Activated naive CD8-positive, alpha-beta T cell treated with anti-CD3 and anti-CD28 coated beads for 36 hours (primary cell): Measurements from ENCODE around the gene ACOT13. TPM values are rescaled to one million over a fixed set of nuclear protein-coding genes. Genes with fewer than 3 reads are reported as not detected.
"Not testable (repeated sequence)": the region's sequence is repeated elsewhere in the genome, so short reads cannot be mapped to it uniquely, and the experiment has no call there.

Source experiments
- DNase-seq: peaks from one replicate; pipeline ENCODE4 v3.0.0; 2021
- H3K27ac Mint-ChIP-seq: one replicate; pipeline ENCODE4 v1.8.0; 2022; ENCODE audit warnings: mild to moderate bottlenecking, moderate library complexity, mixed read lengths
- H3K27me3 Mint-ChIP-seq: one replicate; pipeline ENCODE4 v1.8.0; 2022; ENCODE audit warnings: mild to moderate bottlenecking, mixed read lengths
- H3K36me3 Mint-ChIP-seq: one replicate; pipeline ENCODE4 v1.8.0; 2021; ENCODE audit warnings: mild to moderate bottlenecking, mixed read lengths
- H3K4me1 Mint-ChIP-seq: one replicate; pipeline ENCODE4 v1.8.0; 2021; ENCODE audit warnings: mixed read lengths
- H3K4me3 Mint-ChIP-seq: one replicate; pipeline ENCODE4 v1.8.0; 2022; ENCODE audit warnings: mild to moderate bottlenecking, moderate library complexity, mixed read lengths
- H3K9me3 Mint-ChIP-seq: one replicate; pipeline ENCODE4 v1.8.0; 2022; ENCODE audit warnings: mixed read lengths
- total RNA-seq, 2 experiments: library from RNA; stranded (reverse); gene quantifications; one replicate each; pipeline ENCODE4 v1.2.3, GENCODE V29; 2021

Gene ACOT13
- total RNA-seq, 2 experiments from 2014 or later, result 22.9 to 24.2 TPM

- Mint-ChIP-seq H3K27ac (no peak overlapping the region), H3K4me3 (no peak overlapping the region), H3K9me3 (no peaks in the 10 kb centered on the region), H3K36me3 (peaks cover 5% of the 10 kb centered on the region), H3K27me3 (no peaks in the 10 kb centered on the region), H3K4me1 (peaks cover 24% of the 10 kb centered on the region)
- no peak for DNase-seq
These were observed 27.3 kb downstream of the ACOT13 start for GRCh38 chr6:24694198-24694597.

DNA sequence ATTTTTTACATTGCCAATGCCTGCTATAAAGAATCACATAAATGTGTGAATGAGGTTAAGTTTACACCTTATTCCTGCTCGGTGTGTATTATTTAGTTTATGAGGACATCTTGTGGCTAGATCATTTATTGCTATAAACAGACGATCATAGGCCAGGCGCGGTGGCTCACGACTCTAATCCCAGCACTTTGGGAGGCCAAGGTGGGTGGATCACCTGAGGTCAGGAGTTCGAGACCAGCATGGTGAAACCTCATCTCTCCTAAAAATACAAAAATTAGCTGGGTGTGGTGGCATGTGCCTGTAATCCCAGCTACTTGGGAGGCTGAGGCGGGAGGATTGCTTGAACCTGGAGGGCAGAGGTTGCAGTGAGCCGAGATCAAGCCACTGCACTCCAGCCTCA, 28.8 kb downstream of the ACOT13 start:
- H3K27me3 Mint-ChIP-seq, H3K36me3 Mint-ChIP-seq, H3K9me3 Mint-ChIP-seq, H3K27ac Mint-ChIP-seq, H3K4me3 Mint-ChIP-seq: not testable (repeated sequence)
- peaks cover 29% of the 10 kb centered on the region for H3K4me1 Mint-ChIP-seq
- DNase-seq, result peak; percentile 18

DNA sequence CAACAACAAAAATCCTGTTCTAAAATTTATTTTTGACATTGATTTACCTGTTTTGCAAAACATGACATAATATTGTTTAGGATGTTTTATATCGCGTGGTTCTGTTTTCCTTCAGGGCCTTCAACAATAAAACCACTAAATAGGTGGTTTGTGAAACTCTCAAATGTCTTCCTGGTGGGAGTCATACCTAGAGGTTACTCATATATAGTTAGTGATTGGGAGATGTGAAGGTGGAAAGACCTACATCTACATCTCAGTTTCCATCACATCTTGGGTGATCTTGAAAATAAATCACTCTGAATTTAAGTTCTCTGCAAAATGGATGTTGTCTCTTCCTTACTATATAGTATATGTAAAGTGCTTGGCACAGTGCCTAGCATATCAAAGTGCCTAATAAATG, 29.2 kb downstream of the ACOT13 start:
- Mint-ChIP-seq H3K9me3 (no peaks in the 10 kb centered on the region), H3K4me3 (no peak overlapping the region), H3K27ac (peak overlapping the region; percentile 68), H3K27me3 (no peaks in the 10 kb centered on the region), H3K36me3 (peaks cover 12% of the 10 kb centered on the region), H3K4me1 (peaks cover 29% of the 10 kb centered on the region)
- DNase-seq, result no peak

- peaks cover 22% of the 10 kb centered on the region for H3K36me3 Mint-ChIP-seq
- H3K27me3 Mint-ChIP-seq, result no peaks in the 10 kb centered on the region
- no peak overlapping the region for H3K4me3 Mint-ChIP-seq
- no peaks in the 10 kb centered on the region for H3K9me3 Mint-ChIP-seq
- peaks cover 45% of the 10 kb centered on the region for H3K4me1 Mint-ChIP-seq
- no peak overlapping the region for H3K27ac Mint-ChIP-seq
- DNase-seq, result no peak
These were observed 32.9 kb downstream of the ACOT13 start for GRCh38 chr6:24699521-24700359.

DNA sequence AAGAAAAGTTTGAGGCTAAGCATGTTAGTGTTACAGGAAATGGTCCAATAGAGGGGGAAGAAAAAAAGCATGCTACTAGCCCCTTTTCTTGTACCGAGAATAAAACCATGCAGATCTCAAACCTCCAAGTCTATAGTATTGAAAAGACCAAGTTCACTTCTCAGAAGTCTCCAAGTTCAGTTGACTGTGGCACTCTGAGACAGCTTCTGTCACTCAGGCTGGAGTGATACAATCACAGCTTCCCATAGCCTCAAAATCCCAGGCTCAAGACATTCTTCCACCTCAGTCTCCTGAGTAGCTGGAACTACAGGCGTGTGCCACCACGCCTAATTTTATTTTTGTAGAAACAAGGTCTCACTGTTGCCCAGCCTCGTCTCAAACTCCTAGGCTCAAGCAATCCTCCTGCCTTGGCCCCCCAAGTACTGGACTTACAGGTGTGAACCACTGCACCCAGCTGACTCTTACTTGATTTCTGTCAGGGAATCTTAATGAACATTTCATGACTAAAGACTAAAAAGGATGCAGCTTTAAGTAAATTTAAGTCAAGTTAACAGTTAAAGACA, 35.9 kb downstream of the ACOT13 start:
- Mint-ChIP-seq H3K9me3 (no peaks in the 10 kb centered on the region), H3K27me3 (no peaks in the 10 kb centered on the region), H3K27ac (peak overlapping the region; percentile 56), H3K4me3 (no peak overlapping the region), H3K36me3 (peaks cover 42% of the 10 kb centered on the region), H3K4me1 (peaks cover 52% of the 10 kb centered on the region)
- no peak for DNase-seq

DNA sequence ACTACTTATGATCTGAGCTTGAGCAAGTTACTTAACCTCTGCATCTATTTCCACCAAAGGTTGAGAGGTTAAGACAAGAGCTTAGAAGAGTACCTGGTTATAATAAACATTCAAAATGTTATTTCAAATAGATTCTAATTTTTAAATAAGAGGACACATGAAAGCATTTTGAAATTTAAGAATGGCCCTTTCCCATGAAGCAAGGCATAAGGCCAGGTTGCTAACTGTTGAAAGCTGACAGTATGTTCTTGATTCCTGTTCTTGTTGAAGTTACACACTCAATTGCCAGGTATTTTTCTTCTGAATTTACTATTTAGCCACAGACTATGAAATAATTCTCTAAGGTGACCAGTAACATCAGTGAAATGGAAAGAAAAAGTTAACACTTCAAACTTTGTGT, 37.6 kb downstream of the ACOT13 start:
- Mint-ChIP-seq H3K9me3 (no peaks in the 10 kb centered on the region), H3K27me3 (no peaks in the 10 kb centered on the region), H3K36me3 (peaks cover 46% of the 10 kb centered on the region), H3K4me3 (no peak overlapping the region), H3K27ac (no peak overlapping the region), H3K4me1 (peaks cover 56% of the 10 kb centered on the region)
- DNase-seq, result no peak

DNA sequence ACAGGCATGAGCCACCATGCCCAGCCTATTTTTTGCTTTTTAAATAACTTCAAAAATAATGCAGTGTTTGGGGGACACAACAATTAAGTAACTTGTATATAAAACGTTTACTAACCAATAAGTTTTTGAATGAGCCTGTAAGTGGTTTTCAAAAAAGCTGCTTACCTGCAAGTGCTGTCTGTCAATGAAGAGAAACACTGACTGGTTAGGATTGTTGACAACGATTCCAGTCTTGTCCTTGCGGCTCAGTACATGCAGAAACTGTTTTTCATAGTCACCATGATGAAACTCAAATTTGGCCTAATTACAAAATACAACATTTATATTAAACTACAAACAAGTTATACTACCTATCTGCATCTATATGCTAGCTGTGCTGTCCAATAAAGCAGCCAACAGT, 41.7 kb downstream of the ACOT13 start:
- H3K36me3 Mint-ChIP-seq, result peaks cover 57% of the 10 kb centered on the region
- H3K27me3 Mint-ChIP-seq, result no peaks in the 10 kb centered on the region
- peaks cover 49% of the 10 kb centered on the region for H3K4me1 Mint-ChIP-seq
- no peak for DNase-seq
- peak overlapping the region; percentile 45 for H3K27ac Mint-ChIP-seq
- H3K9me3 Mint-ChIP-seq, result no peaks in the 10 kb centered on the region
- no peak overlapping the region for H3K4me3 Mint-ChIP-seq

GRCh38 chr6:24709014-24709711, 42.3 kb downstream of the ACOT13 start:
- Mint-ChIP-seq H3K27ac (peak overlapping the region; percentile 45), H3K4me1 (peaks cover 49% of the 10 kb centered on the region)

DNA sequence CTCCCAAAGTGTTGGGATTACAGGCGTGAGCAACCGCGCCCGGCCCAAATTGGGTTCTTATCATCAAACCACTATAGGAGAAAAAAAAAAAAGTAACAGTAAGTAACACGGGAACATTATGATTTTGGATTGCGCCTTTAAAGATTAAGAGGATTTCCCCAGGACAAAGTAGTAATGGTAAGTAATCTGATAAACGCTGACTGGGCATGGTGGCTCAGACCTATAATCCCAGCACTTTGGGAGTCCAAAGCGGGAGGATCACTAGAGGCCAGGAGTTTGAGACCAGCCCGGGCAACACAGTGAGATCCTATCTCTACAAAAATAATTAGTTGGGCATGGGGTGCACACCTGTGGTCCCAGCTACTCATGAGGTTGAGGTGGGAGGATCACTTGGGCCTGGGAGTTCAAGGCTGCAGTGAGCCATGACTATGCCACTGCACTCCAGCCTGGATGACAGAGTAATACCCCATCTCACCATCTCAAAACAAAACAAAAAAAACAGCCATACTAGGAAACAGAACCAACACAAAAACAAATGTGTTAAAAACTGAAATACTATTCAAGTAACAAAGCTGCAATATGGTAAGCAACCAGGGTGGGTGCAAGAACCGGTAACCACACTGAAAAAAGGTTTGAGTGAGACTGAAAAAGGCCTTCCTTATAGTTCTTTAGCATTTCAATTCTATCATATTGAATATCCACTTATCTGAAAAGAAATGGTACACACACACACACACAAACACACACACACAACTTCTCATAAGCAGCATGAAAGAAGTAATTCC, 43.8 kb downstream of the ACOT13 start:
- Mint-ChIP-seq H3K4me3 (no peak overlapping the region), H3K27me3 (no peaks in the 10 kb centered on the region), H3K9me3 (no peaks in the 10 kb centered on the region), H3K36me3 (peaks cover 64% of the 10 kb centered on the region), H3K4me1 (peaks cover 49% of the 10 kb centered on the region), H3K27ac (peak overlapping the region; percentile 17)
- DNase-seq, result no peak

More at GRCh38 chr6:24709014-24709711, 42.3 kb downstream of the ACOT13 start:
- H3K36me3 Mint-ChIP-seq, result peaks cover 57% of the 10 kb centered on the region
- no peak overlapping the region for H3K4me3 Mint-ChIP-seq
- no peaks in the 10 kb centered on the region for H3K27me3 Mint-ChIP-seq
- no peak for DNase-seq
- no peaks in the 10 kb centered on the region for H3K9me3 Mint-ChIP-seq

DNA sequence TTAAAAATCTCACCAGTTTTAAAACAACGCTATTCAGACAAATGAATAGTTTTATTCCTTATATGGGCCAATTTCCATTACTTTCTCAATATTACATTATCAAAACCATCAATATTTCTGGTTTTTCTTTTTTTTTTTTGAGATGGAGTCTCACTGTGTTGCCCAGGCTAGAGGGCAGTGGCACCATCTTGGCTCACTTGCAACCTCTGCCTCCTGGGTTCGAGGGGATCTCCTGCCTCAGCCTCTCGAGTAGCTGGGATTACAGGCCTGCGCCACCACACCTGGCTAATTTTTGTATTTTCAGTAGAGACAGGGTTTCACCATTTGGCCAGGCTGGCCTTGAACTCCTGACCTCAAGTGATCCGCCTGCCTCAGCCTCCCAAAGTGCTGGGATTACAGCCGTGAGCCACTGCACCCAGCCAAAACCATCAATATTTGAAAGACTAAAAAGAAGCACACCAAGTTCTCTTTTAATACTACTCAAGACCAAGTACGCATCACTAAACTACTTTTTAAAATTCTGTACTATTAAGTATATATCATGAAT, 49.8 kb downstream of the ACOT13 start:
- H3K36me3 Mint-ChIP-seq, result peaks cover 72% of the 10 kb centered on the region
- not testable (repeated sequence) for H3K9me3 Mint-ChIP-seq, DNase-seq, H3K27me3 Mint-ChIP-seq
- peak overlapping the region; percentile 100 for H3K4me3 Mint-ChIP-seq
- H3K4me1 Mint-ChIP-seq, result peaks cover 56% of the 10 kb centered on the region
- H3K27ac Mint-ChIP-seq, result peak overlapping the region; percentile 8

GRCh38 chr6:24718449-24719124, 51.7 kb downstream of the ACOT13 start:
- peak overlapping the region; percentile 100 for H3K4me3 Mint-ChIP-seq
- peaks cover 46% of the 10 kb centered on the region for H3K4me1 Mint-ChIP-seq
- H3K27ac Mint-ChIP-seq, result peak overlapping the region; percentile 100
- DNase-seq, result no peak
- peaks cover 60% of the 10 kb centered on the region for H3K36me3 Mint-ChIP-seq
- H3K27me3 Mint-ChIP-seq, result peaks cover 5% of the 10 kb centered on the region
- no peaks in the 10 kb centered on the region for H3K9me3 Mint-ChIP-seq

- H3K4me3 Mint-ChIP-seq, result peak within 1 kb of the TSS; percentile 100
- peaks cover 5% of the 10 kb centered on the region for H3K27me3 Mint-ChIP-seq
- H3K9me3 Mint-ChIP-seq, result no peaks in the 10 kb centered on the region
- peaks cover 55% of the 10 kb centered on the region for H3K36me3 Mint-ChIP-seq
- DNase-seq, result peak; percentile 63
- peak within 1 kb of the TSS; percentile 100 for H3K27ac Mint-ChIP-seq
- peaks cover 40% of the 10 kb centered on the region for H3K4me1 Mint-ChIP-seq
These were observed 52.5 kb downstream of the ACOT13 start, which contains the start of gene C6orf62 for GRCh38 chr6:24719125-24719971. Gene C6orf62 (minus strand): TSS chr6:24719154. CDS start chr6:24718668, 486 bp downstream.

DNA sequence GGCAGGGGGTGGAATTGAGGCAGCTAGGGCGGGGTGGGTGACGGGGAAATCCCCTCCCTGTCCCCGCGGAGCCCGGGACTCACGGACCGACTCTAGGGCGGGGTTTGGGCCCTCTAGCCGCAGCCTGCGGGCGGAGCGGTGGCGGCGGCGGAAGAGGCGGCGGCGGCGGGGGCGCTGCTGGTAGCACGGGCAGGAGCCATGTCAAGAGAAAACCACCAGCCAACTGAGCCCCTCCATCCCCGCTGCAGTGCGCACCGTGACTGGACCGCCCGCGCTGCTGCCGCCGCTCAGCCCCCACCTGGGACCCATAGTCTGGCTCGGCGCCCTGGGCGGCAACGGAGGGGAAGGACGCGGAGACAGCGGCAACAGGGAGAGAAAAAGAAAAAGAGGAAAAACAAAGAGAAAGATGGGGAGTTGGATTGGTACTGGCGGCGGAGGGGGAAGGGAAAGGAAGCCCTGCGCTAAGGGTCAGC, 53.3 kb downstream of the ACOT13 start:
- no peaks in the 10 kb centered on the region for H3K9me3 Mint-ChIP-seq
- peaks cover 35% of the 10 kb centered on the region for H3K4me1 Mint-ChIP-seq
- H3K27ac Mint-ChIP-seq, result peak overlapping the region; percentile 100
- peak overlapping the region; percentile 100 for H3K4me3 Mint-ChIP-seq
- peaks cover 5% of the 10 kb centered on the region for H3K27me3 Mint-ChIP-seq
- DNase-seq, result peak; percentile 80
- peaks cover 48% of the 10 kb centered on the region for H3K36me3 Mint-ChIP-seq
